ENCODE data around the gene SEMA3D.

SEMA3D gene

DNA sequence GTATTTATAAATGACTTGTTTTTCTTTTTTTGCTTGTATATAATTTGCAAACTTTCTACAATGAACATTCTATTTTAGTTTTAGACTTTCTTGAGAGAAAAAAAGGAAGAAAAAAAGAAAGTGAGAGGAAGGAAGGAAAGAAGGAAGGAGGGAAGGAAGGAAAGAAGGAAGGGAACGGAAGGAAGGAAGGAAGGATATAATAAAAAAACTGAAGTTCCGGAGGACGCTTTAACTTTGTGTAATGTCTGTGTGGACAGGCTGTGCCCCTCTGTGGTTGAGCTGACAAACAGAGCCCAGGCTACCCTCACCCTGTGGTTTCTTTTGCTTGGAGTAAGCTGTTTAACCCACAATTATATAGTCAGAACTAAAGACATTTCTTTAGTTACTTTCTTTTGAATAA, 108.7 kb downstream of the SEMA3D start:
- no peak for DNase-seq (ENCODE audit: low read depth in 2 of 2)

DNA sequence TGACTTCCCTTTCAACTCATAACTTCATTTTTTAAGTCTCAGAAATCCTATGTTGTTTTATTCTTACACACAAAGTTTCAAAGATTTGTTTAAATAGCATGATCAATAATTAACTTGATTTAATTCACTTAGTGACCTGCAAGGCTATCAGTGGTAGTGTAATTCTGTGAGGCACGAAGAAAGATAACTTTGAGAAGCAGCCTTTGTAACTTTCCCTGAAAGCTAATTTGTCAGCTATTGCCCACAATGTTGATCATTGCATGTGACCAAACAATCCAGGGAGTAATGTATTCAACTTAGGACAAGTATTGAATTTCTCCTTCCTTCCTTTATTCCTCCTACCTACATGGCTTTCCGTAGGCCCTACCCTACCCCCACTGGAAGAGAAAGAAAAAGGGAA, 111.0 kb downstream of the SEMA3D start:
- DNase-seq (ENCODE audit: low read depth in 2 of 2): no peak

DNA sequence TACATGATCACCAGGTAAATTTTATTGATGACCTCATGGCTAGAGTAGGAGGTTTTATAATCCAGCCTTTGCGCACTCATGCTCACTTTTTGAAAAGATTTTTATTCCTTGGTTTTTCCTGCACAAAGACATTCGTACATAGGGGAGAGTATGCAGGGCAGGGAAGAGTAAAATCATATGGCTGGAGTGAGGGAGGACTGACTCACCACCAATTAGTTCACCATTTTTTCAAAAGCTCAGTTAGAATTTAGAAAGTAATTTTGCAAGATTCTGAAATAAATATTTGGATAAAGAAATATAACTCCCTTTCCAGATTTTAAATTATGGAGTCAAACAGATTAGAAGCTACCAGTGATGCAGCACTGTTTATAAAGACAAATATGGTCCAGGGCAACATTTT, 111.9 kb downstream of the SEMA3D start:
- no peak for DNase-seq (ENCODE audit: low read depth in 2 of 2)

DNA sequence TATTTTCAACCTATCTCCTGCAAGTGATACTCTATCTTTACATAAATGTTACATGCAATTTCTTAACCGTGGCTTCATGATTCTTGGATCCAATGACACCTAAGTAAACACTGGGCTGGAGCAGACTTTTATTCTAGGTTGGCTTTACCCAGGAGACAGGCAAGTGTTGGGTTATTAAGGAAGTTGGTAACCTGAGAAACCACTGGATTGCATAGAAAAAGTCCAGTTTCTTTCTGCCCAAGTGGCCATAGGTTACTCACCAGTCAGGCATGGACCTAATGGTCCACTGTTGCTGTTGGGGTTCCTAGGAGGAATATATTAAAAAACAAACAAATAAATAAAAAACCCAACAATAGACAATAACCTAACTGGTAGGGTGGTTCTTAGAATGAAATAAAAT, 112.8 kb downstream of the SEMA3D start:
- no peak for DNase-seq (ENCODE audit: low read depth in 2 of 2)

DNA sequence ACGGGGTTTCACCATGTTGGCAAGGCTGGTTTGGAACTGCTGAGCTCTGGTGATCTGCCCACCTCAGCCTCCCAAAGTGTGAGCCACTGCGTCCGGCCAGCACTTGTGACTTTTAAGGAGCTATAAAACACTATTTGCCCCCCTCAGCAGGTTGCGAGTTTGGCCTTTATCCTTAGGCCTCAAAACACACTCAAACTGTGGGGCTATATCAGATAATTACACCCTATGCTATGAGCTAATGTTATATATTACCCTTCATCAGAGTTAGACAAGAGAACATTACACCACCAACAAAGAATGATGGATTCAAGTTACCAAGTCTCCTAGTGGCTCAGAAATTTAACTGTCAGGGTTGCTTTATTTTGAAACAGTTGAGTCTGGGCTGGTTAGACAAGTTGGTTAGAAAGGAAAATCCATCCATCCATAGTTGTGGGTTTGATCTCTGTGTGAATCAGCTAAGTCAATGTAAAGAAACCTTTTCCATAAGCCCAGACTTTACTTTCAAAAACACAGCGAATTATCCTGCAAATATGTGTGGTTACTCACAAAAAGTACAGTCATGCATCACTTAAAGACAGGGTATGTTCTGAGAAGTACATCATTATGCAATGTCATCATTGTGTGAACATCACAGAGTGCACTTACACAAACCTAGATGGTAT, 115.8 kb downstream of the SEMA3D start:
- DNase-seq (ENCODE audit: low read depth in 2 of 2): no peak

DNA sequence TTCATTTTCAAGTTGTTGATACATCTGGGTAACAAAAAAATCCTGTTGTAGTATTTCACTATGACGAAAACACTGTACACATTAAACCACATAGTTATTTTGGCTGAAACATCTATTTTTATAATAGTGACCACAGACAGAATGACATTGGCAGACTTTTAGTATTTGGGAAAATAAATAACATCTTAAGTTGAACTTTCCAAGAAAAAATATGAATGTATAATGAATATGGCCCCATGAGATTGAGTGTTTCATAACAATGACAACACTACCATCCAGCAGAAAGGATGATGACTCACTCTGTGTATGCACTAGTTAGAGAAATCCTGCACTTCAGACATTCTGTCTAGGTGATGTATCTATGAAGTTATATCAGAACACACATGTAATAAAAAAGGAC, 118.1 kb downstream of the SEMA3D start:
- DNase-seq (ENCODE audit: low read depth in 2 of 2): no peak

DNA sequence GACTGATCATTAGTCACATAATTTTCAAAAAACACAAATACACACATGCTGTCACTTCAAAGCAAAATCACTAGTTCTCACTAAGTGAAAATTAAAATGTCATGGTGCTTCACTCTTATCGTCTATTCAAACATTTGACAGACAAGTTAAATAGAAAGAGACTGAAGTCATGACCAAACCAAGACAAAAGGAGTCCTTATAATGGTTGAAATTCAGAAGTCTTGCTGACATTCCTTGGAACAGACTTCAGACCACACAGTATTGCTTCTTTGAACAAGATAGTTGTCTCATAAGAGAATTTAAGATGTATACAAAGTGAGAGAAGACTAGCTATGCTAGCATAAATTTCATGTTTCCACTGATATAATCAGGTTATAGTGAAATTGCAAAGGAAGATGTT, 119.5 kb downstream of the SEMA3D start:
- no peak for DNase-seq (ENCODE audit: low read depth in 2 of 2)

DNA sequence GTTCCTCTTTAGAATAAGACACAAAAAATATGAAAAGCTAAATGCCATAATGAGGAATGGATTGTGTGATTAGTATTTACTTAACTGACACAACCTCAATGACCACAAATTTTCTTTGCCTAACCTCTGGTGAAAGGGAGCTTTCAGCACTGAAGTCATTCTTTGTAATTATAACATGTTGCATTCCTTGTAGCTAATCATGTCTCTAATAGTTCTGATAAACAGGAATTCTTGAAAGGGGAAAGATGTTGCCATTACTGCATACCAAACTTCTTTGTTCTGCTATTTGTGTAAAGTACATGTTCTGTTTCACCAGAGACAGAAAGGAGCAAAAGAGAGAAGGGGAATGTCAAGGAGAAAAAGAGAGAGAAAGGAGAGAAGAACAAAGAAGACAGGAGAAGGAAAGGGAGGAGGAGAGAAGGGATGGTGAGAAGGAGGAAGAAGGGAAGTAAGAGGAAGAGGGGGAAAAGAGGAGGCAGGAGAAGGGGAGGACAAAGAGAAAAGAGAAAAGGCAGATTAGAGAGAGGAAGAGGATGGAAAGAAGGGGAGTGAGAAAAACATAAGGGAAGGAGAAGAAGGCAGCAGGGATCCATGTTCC, 120.9 kb downstream of the SEMA3D start:
- no peak for DNase-seq (ENCODE audit: low read depth in 2 of 2)

DNA sequence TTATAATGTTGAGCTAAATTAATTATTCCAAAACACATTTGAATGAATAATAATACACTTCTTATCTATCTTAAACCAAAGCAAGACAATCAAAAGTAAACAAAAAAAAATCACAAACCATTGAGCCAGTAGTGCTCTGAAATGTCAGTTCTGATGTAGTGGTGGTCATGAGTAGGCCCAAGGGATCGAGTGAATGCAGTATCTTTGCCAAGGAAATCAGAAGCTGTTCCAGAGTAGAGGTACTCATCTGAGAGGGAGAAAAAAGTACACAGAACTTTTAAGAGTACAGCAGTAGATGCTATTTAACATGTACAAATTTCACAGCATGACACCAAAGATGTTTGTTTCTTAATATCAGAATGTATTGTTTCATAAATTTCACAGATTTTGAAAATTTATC, 121.5 kb downstream of the SEMA3D start:
- no peak for DNase-seq (ENCODE audit: low read depth in 2 of 2)

DNA sequence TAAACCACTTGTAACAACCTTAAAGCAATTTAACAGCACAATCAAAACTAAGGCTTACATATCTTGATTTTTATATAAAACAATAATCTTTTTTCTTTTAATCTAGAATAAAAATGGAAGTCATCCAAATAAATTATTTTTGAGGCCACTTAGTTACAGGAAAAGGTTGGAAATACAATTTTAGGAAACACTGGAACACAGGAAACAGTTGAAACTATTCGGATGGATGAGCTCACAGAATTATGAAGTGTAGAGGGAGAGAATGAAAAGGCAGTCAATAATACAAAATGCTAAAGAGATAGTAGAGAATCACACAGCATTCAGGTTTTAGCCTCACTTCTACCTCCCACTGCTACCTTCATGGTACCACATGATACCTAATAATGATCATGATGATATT, 124.2 kb downstream of the SEMA3D start:
- DNase-seq (ENCODE audit: low read depth in 2 of 2): no peak

DNA sequence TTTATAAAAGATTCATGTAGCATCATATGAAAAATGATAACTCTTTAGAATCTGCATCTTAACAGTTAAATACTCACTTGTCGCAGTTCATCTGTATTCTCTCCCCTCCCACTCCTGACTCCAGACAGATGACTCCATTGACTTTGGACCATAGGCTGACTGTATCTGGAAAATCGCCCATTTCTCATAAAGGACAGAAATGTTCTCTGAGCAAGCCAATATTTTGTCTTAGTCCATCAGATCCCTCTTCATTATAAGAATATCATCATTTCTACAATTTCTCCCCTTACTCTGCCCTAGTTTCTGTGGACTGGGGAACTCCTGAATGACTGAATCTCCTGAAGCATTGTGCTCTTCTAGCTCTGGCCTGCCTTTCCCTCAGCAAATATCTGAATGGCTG, 125.4 kb downstream of the SEMA3D start:
- DNase-seq (ENCODE audit: low read depth in 2 of 2): no peak

DNA sequence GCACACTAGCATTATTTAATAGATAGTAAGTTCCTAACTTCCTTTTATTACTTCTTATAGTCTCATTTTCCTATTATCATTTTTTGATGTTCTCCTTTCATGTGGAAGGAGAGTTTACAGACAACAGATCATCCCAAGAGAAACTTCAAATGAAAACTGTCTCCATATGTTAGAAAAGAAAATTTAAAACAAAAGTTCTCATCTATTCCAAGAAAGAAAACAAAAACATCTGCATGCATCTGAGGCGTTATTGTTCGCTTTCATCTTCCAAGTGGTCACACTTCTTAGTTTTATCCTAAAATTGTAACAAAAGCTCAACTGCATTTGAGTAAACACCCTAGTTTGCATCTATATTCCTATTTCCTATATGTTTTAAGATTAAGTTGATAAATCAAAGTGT, 126.2 kb downstream of the SEMA3D start:
- DNase-seq (ENCODE audit: low read depth in 2 of 2): no peak

DNA sequence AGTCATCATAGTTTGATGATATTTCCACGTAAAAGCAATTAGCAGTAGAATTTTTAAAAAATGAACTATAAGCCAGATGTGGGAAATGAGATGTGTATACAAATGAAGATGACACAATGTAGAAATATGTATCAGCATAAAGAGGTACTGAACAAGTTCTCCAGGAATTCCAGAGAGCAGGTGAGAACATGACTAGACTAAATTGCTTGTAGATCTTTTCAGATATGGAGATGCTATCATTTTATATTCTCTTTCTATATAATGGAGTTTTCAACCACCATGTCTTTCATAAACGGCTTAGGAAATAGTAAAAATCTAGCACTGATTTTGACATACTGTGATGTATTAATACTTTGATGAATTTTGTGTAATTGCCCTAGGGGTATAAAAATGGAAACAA, 130.9 kb downstream of the SEMA3D start:
- DNase-seq (ENCODE audit: low read depth in 2 of 2): no peak

DNA sequence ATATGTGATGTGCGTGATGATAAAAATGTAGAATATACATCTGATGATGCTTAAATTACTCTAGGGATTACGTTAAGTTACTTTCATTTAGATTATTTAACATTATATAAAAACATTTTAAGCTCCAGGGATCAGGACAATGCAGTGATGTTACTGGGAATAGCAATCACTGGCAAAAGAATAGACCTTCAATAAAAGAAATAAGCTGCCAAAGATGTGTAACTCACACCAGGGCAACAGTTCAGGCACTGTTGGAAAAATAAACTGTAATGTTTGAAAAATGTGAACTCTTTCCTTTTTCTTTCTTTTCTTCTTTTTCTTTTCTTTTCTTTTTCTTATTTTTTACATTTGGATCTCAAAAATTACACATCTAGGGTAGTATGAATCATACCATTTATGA, 131.7 kb downstream of the SEMA3D start:
- no peak for DNase-seq (ENCODE audit: low read depth in 2 of 2)

DNA sequence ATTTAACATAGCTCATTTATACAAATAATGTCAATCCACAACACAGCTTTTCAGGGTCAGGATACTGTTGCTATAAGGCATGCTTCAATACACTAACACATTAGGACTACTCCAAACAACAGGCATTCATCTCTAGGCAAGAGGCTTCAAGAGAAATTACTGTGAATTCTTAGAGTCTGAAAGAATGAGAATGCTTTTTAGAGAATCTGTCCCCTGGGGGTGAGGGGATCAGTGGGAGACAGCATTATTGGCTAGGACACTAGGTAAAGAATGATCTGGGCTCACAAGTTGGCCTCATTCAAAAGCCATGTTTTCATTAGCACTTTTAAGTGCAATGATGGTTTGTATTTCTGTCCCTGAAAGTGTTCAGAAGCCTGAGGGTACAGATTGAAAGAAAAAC, 132.6 kb downstream of the SEMA3D start:
- no peak for DNase-seq (ENCODE audit: low read depth in 2 of 2)

DNA sequence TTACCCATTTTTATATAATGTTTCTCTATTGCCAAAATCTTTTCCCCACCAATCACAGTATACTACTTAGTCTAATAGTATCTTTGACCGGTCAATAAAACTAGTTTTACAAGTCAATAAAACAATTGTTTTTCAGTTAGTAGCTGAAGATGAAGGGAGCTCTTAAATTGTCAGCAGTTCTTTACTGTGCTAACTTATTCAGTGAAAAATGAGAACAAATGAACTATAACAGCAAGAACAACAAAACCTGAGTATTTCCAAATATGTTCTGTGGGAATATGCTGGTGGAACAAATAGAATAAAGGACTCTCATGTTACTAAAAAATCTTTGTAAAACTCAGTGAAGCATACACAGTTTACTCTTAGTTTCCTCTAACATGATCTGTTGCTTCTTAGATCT, 134.0 kb downstream of the SEMA3D start:
- DNase-seq (ENCODE audit: low read depth in 2 of 2): no peak

DNA sequence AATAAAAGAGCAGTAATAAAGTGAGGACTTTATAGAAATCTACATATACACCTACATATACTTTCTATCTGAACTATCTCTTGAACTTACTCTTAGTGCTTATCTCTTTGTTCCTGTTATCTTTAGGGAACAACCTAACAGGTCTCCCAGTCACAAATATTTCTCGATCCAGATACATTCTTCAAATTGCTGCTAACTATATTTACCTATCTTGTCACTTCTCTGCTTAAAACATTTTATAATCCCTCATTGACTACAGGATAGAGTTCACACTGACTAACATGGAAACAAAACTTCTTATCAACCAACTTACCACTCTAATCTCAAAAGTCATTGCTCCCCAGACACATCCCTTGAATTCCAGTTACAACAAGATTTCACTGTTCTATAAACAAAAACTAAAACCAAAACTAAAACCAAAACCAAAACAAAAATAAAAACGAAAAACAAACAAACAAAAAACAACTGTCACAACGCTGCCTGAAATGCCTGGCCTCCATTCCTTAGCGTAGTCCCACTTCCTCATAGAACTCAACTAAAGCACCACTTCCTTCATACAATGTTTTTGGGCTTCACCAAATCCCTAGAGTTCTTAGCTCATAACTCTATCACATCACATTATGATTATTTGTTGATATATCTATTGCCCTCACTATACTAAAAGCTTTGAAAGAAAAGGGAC, 134.7 kb downstream of the SEMA3D start:
- no peak for DNase-seq (ENCODE audit: low read depth in 2 of 2)

DNA sequence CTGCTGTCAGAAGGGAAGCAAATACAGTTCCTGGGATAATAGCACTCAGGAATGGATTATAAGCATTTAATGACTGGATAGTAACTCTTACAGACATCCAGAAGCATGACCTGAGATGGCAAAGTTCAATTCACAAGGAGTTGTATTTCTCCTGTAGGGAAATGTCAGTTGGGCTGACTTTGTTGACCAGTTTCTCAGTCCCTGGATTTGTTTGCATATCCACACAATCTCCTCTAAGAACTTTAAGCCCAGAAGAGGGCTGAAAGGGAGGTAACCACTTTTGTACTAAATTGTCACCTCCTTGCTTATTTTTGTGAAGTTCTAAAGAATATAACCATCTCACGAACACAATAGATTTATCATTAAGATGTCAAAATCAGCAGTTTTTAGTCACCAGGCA, 140.3 kb downstream of the SEMA3D start:
- DNase-seq (ENCODE audit: low read depth in 2 of 2): no peak

DNA sequence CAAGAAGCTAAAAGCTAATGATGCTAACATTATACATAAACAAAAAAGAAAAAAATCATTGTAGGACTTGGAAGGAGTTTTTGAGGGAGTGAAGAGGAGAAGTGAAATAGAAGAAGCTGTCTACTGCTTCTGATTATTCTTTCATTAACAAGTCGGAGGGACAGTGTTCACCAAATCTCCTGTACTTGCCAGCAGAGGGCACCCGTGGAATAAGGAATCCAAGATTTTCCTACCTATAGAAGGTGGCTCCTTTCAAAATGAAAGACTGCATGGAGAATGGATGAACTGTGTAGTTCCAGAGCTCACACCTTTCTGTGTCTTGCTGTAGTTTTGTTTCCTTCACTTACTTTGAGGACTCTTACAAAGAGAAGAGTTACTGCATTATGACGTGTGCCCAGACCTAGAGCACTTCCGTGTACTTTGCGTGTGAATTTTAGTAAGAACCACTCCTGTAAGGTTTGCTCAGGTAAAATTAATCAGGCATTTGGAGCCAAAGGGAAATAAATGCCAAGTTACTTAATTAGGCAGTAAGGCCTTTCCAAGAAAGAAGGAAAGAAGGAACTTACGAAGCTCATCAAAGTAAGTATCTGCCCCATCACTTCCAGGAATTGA, 145.1 kb downstream of the SEMA3D start:
- DNase-seq (ENCODE audit: low read depth in 2 of 2): no peak

DNA sequence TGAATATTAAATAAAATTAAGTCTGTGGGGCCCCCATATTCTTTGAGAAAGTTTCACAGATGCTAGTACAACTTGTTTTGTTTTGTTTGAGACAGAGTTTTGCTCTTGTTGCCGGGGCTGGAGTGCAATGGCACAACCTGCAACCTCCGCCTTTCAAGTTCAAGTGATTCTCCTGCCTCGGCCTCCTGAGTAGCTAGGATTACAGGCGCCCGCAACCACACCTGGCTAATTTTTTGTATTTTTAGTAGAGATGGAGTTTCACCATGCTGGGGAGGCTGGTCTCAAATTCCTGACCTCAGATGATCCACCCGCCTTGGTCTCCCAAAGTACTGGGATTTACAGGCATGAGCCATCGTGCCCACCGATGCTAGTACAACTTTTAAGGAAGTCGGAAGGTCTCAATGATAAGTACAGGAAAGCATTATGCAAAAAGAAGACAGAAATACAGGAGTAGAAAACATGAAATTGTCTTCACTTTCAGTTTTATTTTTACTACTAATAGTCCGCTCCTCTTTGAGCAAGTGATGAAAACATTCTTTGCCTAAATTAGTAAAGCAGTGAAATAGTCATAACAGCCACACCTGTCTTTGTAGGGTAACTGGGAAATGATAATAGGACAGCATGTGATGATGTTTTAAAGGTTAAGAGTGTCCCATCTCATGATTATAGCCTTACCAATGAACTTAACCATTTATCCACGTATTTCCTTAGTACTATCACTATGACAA, 147.5 kb downstream of the SEMA3D start:
- no peak for DNase-seq (ENCODE audit: low read depth in 2 of 2)

DNA sequence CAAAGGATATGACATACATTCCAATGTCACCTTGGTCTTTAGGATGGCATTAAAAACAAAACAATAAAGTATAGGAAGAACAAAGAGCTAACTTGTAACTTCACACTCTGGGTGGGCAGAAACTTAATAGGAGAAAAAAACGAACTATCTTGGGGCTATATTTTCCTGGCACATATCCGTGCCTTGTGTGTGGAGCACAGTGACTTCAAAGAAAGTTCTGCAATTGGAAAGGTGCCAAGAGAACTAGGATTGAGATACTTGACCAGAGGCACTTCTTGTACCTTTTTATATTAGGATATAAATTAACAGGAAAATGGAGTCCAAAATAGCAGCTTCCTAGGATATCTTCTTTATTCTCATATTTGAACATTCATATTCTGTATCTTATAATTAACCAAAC, 148.4 kb downstream of the SEMA3D start:
- no peak for DNase-seq (ENCODE audit: low read depth in 2 of 2)

DNA sequence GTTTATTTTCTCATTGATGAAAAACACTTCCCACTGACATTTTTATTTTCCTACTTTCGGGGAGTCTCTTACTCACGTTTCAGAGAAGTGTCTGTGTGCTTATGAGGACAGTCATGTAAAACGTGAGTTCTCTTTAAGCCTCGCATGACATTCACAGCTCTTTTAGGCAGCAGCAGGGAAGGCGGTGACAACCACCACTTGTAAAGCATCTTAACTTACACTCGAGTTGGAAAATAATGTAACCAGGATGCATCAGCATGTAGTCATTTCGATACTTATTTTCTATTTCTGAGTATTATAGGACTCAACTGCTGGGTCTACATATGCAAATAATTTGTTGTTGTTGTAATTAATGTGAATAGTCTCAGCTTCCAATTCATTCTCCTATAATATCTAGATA, 153.6 kb downstream of the SEMA3D start:
- DNase-seq (ENCODE audit: low read depth in 2 of 2): no peak

Data from stimulated activated CD4-positive, alpha-beta T cell treated with anti-CD3 and anti-CD28 coated beads, Interleukin-1b, Interleukin-23, amount 100 ng/mL, for 1 hour (primary cell).